Panc1 (cell line): ENCODE measurements around the gene NEURL3. TPM values are rescaled to one million over a fixed set of nuclear protein-coding genes. Genes with fewer than 3 reads are reported as not detected.

Experiments
- ATAC-seq: fragments of 200-7000 bp; cut with Tn5 transposase; 2 replicates; pipeline ENCODE4 v1.9.1; 2020; ENCODE audit warnings: mild to moderate bottlenecking, moderate library complexity
- BruUV-seq: library from RNA; stranded (reverse); fragments of 400-500 nt; replicated peaks from 2 replicates; lab custom pipeline; 2021; lab: Mats Ljungman, UMichigan
- CTCF ChIA-PET: fragments of 300-600 bp; sonication (Branson Sonifier 250); formaldehyde crosslinking; loops from one replicate; lab custom pipeline; 2022; ENCODE audit warnings: antibody characterized with exemption; lab: Charles Lee
- POLR2A ChIA-PET: fragments of 300-600 bp; sonication (Branson Sonifier 250); formaldehyde crosslinking; loops from one replicate; lab custom pipeline; 2022; ENCODE audit warnings: antibody characterized with exemption; lab: Charles Lee
- DNase-seq: peaks from one replicate; pipeline ENCODE4 v3.0.0-alpha.2; 2010; ENCODE audit warnings: low read depth, low spot score
- H3K27ac ChIP-seq: 2 replicates; pipeline ENCODE4 v1.5.1; 2011; ENCODE audit warnings: mild to moderate bottlenecking, low read length, inconsistent platforms
- H3K27me3 ChIP-seq: fragments of 200-500 bp; sonication (Bioruptor generic); 2 replicates; pipeline ENCODE4 v1.6.0; 2014; ENCODE audit warnings: low read length, inconsistent platforms; ENCODE audit not compliant: control insufficient read depth, insufficient read depth
- H3K36me3 ChIP-seq: fragments of 200-500 bp; sonication (Bioruptor generic); 2 replicates; pipeline ENCODE4 v1.5.1; 2014; ENCODE audit warnings: inconsistent platforms, mild to moderate bottlenecking, low read length, moderate library complexity; ENCODE audit not compliant: control insufficient read depth, insufficient read depth
- H3K4me1 ChIP-seq: 2 replicates; pipeline ENCODE4 v1.5.1; 2011; ENCODE audit warnings: inconsistent platforms, mild to moderate bottlenecking, low read length, moderate library complexity; ENCODE audit not compliant: control insufficient read depth, insufficient read depth
- H3K4me3 ChIP-seq, 2 experiments: 2 replicates each; pipeline ENCODE4 v1.5.1; 2011 to 2012; ENCODE audit warnings: low read depth in 2 of 2, low read length in 2 of 2, mild to moderate bottlenecking in 2 of 2, inconsistent platforms in 1 of 2, moderate library complexity in 1 of 2
- H3K9me3 ChIP-seq: fragments of 200-500 bp; sonication (Bioruptor generic); 2 replicates; pipeline ENCODE4 v1.5.1; 2014; ENCODE audit warnings: low read depth, mild to moderate bottlenecking, inconsistent platforms, low read length, moderate library complexity; ENCODE audit not compliant: control insufficient read depth, insufficient read depth
- POLR2AphosphoS5 ChIP-seq: IDR thresholded peaks from 2 replicates; pipeline ENCODE4 v1.6.1; 2012; ENCODE audit warnings: mild to moderate bottlenecking, low read depth, low read length, moderate library complexity
- REST ChIP-seq, 2 experiments: IDR thresholded peaks; 2 replicates each; pipeline ENCODE4 v1.6.1; 2011 to 2012; ENCODE audit warnings: low read depth in 2 of 2, control low read depth in 1 of 2, low read length in 1 of 2, mild to moderate bottlenecking in 1 of 2, moderate library complexity in 1 of 2; ENCODE audit not compliant: insufficient read depth in 1 of 2
- SIN3A ChIP-seq: IDR thresholded peaks from 2 replicates; pipeline ENCODE4 v1.6.1; 2012; ENCODE audit warnings: low read depth, mild to moderate bottlenecking, low read length, moderate library complexity, borderline replicate concordance; ENCODE audit not compliant: insufficient read depth
- TCF7L2 ChIP-seq: IDR thresholded peaks from 2 replicates; pipeline ENCODE4 v1.6.1; 2011; ENCODE audit warnings: mild to moderate bottlenecking, low read depth, low read length, inconsistent platforms
- in situ Hi-C: cut with HindIII; loops from 2 replicates; pipeline ENCODE4 v1.10.0; 2016; ENCODE audit warnings: low sequenced_read_pairs, low pct_unique_long_range_greater_than_20kb
- intact Hi-C: fragments of 100-400 bp; cut with micrococcal nuclease; formaldehyde crosslinking; loops from one replicate; pipeline ENCODE4 v1.10.0; 2022; ENCODE audit not compliant: unreplicated experiment
- total RNA-seq: library from RNA; stranded (reverse); gene quantifications from one replicate; pipeline ENCODE4 v1.2.1, GENCODE V29; 2021; ENCODE audit not compliant: unreplicated experiment
- TF ChIP-seq, protein P1 (sequence below): fragments of 450-650 bp; IDR thresholded peaks from 2 replicates; pipeline ENCODE4 v1.5.1; 2017; ENCODE audit warnings: mild to moderate bottlenecking

The NEURL3 gene
- total RNA-seq, 1 experiment from 2014 or later: 1.2 TPM

- TF ChIP-seq SIN3A (no peak), TCF7L2 (no peak), POLR2AphosphoS5 (no peak), REST (IDR thresholded peaks at IDR 0.05; ENCODE audit: insufficient read depth in 1 of 2, low read depth in 2 of 2, low read length in 1 of 2) (no peak)
- TF ChIP-seq, protein P1, sequence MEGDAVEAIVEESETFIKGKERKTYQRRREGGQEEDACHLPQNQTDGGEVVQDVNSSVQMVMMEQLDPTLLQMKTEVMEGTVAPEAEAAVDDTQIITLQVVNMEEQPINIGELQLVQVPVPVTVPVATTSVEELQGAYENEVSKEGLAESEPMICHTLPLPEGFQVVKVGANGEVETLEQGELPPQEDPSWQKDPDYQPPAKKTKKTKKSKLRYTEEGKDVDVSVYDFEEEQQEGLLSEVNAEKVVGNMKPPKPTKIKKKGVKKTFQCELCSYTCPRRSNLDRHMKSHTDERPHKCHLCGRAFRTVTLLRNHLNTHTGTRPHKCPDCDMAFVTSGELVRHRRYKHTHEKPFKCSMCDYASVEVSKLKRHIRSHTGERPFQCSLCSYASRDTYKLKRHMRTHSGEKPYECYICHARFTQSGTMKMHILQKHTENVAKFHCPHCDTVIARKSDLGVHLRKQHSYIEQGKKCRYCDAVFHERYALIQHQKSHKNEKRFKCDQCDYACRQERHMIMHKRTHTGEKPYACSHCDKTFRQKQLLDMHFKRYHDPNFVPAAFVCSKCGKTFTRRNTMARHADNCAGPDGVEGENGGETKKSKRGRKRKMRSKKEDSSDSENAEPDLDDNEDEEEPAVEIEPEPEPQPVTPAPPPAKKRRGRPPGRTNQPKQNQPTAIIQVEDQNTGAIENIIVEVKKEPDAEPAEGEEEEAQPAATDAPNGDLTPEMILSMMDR: no peak
- POLR2A ChIA-PET: no interaction called here
- ATAC-seq: no peak
- DNase-seq: no peak
- Histone ChIP-seq H3K4me3 (no peak overlapping the region), H3K4me1 (peaks cover 69% of the 10 kb centered on the region), H3K27ac (peak overlapping the region; percentile 77; the same call in 1 of the 2 replicates), H3K9me3 (no peaks in the 10 kb centered on the region), H3K27me3 (no peaks in the 10 kb centered on the region), H3K36me3 (no peaks in the 10 kb centered on the region)
- intact Hi-C loops: no loop called here
- BruUV-seq: no TSS peak
- in situ Hi-C loops: no loop called here
- CTCF ChIA-PET: interaction anchor here (0.6 kb wide), 1 partner anchor 9 kb away, joined by 13 read pairs; no protein-coding TSS in a partner anchor
Observed at GRCh38 chr2:96534141-96534540, 29.0 kb upstream of the NEURL3 start.

GRCh38 chr2:96533292-96534073, 28.3 kb upstream of the NEURL3 start:
- TF ChIP-seq SIN3A: no peak
- TF ChIP-seq, protein P1: no peak
- Histone ChIP-seq H3K9me3 (no peaks in the 10 kb centered on the region), H3K4me3 (no peak overlapping the region), H3K36me3 (no peaks in the 10 kb centered on the region), H3K27ac (peak overlapping the region; percentile 77), H3K27me3 (no peaks in the 10 kb centered on the region), H3K4me1 (peaks cover 64% of the 10 kb centered on the region)
- POLR2A ChIA-PET: interaction anchor here (0.6 kb wide), 1 partner anchor 171 kb away, joined by 4 read pairs; no protein-coding TSS in a partner anchor
- intact Hi-C loops: no loop called here
- in situ Hi-C loops: no loop called here
- no peak for DNase-seq
- BruUV-seq: no TSS peak
- CTCF ChIA-PET: interaction anchor here (0.6 kb wide), 2 partner anchors 8 to 21 kb away, joined by 3 to 13 read pairs; no protein-coding TSS in a partner anchor
- ATAC-seq: no peak
